Measurements from ENCODE around the gene PDE1A. TPM values are rescaled to one million over a fixed set of nuclear protein-coding genes. Genes with fewer than 3 reads are reported as not detected.
A peak's percentile ranks its signal among the peaks of the same experiment; 100 is the strongest.

The PDE1A gene
- polyA plus RNA-seq, 2 of the 4 experiments (the other 2 are of a cell fraction): 0.28 to 3.2 TPM

GRCh38 chr2:182368446-182368845, 58.4 kb downstream of the PDE1A start (continued):
- TF ChIP-seq ATOH8 (CRISPR knock-in tag; IDR thresholded peaks at IDR 0.05; ENCODE audit: low read depth) (no peak), FOSB (CRISPR knock-in tag; IDR thresholded peaks at IDR 0.05) (no peak), CBX8 (IDR thresholded peaks at IDR 0.05) (no peak), NPAS2 (CRISPR knock-in tag; IDR thresholded peaks at IDR 0.05; ENCODE audit: borderline replicate concordance) (no peak), POLR2A (IDR thresholded peaks at IDR 0.05; ENCODE audit: low read length) (no peak), JUN (IDR thresholded peaks at IDR 0.05) (peak in 1 of 2 experiments; percentile 45; a peak in 1 of 5 replicates), SREBF2 (IDR thresholded peaks at IDR 0.05) (no peak), HDAC2 (IDR thresholded peaks at IDR 0.05) (no peak), MAZ (IDR thresholded peaks at IDR 0.05; ENCODE audit: borderline replicate concordance, low read depth, low read length) (no peak), ZNF302 (CRISPR knock-in tag; IDR thresholded peaks at IDR 0.05) (no peak), MYC (IDR thresholded peaks at IDR 0.05; ENCODE audit: borderline replicate concordance, low read length) (no peak), PHF8 (IDR thresholded peaks at IDR 0.05; ENCODE audit: borderline replicate concordance, low read depth) (no peak), RFX5 (IDR thresholded peaks at IDR 0.05) (no peak), BCL3 (IDR thresholded peaks at IDR 0.05) (peak; percentile 36; the same call in 1 of the 3 replicates), ZSCAN20 (CRISPR knock-in tag; IDR thresholded peaks at IDR 0.05) (no peak), SMC3 (IDR thresholded peaks at IDR 0.05) (peak; percentile 33; the same call in 2 of the 3 replicates), HMGXB4 (CRISPR knock-in tag; IDR thresholded peaks at IDR 0.05; ENCODE audit: borderline replicate concordance) (no peak), CEBPB (IDR thresholded peaks at IDR 0.05) (peak; percentile 72 to 81), HOXB13 (CRISPR knock-in tag; IDR thresholded peaks at IDR 0.05; ENCODE audit: low read depth) (no peak), EP300 (IDR thresholded peaks at IDR 0.05) (peak in 1 of 2 experiments; percentile 63; a peak in 1 of 5 replicates), FOSL2 (IDR thresholded peaks at IDR 0.05) (peak; percentile 56), FOSL2 (CRISPR knock-in tag; IDR thresholded peaks at IDR 0.05) (peak; percentile 70), CHD2 (IDR thresholded peaks at IDR 0.05; ENCODE audit: low read length, partially characterized antibody) (no peak), EHMT2 (IDR thresholded peaks at IDR 0.05; ENCODE audit: low read depth) (no peak), HOXA7 (CRISPR knock-in tag; IDR thresholded peaks at IDR 0.05) (no peak), RARB (CRISPR knock-in tag; IDR thresholded peaks at IDR 0.05) (no peak), HES2 (IDR thresholded peaks at IDR 0.05) (peak; percentile 52; the same call in 1 of the 2 replicates), NFE2L2 (conservative IDR thresholded peaks at IDR 0.05; ENCODE audit: low read length) (no peak), ESRRA (IDR thresholded peaks at IDR 0.05; ENCODE audit: borderline replicate concordance, low read length) (no peak), BHLHE40 (IDR thresholded peaks at IDR 0.05; ENCODE audit: low read depth, low read length) (no peak), JUNB (IDR thresholded peaks at IDR 0.05) (peak; percentile 67), ZFP36 (IDR thresholded peaks at IDR 0.05; ENCODE audit: borderline replicate concordance, partially characterized antibody) (no peak), ELK1 (IDR thresholded peaks at IDR 0.05; ENCODE audit: low read depth, low read length) (no peak), NR3C1 (IDR thresholded peaks at IDR 0.05) (no peak), RCOR1 (IDR thresholded peaks at IDR 0.05; ENCODE audit: low read depth, low read length) (no peak), KDM5A (IDR thresholded peaks at IDR 0.05) (no peak), CTCF (IDR thresholded peaks at IDR 0.05) (no peak), RNF2 (IDR thresholded peaks at IDR 0.05; ENCODE audit: borderline replicate concordance, low read depth) (no peak), TP53 (CRISPR knock-in tag; IDR thresholded peaks at IDR 0.05) (no peak)

Measured in A549 (cell line).